GM12891 (cell line): Measurements from ENCODE around the gene THADA.
"Not testable (repeated sequence)": the region's sequence is repeated elsewhere in the genome, so short reads cannot be mapped to it uniquely, and the experiment has no call there.

Source experiments
- POLR2A ChIP-seq: IDR thresholded peaks from 2 replicates; pipeline ENCODE4 v1.6.1; 2011; ENCODE audit warnings: low read depth, low read length, control low read depth
- POLR2AphosphoS5 ChIP-seq: IDR thresholded peaks from 2 replicates; pipeline ENCODE4 v1.6.1; 2011; ENCODE audit warnings: low read depth, low read length, control low read depth
- TAF1 ChIP-seq: IDR thresholded peaks from 2 replicates; pipeline ENCODE4 v1.6.1; 2011; ENCODE audit warnings: low read depth, low read length, control low read depth

DNA sequence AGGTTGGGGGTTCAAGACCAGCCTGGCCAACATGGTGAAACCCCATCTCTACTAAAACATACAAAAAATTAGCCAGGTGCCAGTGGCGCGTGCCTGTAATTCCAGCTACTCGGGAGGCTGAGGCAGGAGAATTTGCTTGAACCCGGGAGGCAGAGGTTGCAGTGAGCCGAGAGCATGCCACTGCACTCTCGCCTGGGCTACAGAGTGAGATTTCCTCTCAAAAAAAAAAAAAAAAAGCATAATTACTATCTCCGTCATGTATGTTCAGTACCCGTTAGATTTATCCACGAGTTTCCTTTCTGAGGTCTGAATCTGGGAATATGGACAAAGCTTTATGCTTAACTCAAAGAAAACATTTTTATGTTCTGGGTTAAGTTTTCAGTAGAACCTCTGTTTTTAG lies 209.2 kb downstream of the THADA start:
- TF ChIP-seq TAF1, POLR2AphosphoS5, POLR2A: not testable (repeated sequence)
